ENCODE measurements around the gene ITPK1. TPM values are rescaled to one million over a fixed set of nuclear protein-coding genes. Genes with fewer than 3 reads are reported as not detected.
A peak's percentile ranks its signal among the peaks of the same experiment; 100 is the strongest.

ITPK1 gene
- total and polyA plus RNA-seq, 2 experiments from 2014 or later: 35.9 to 101 TPM

DNA sequence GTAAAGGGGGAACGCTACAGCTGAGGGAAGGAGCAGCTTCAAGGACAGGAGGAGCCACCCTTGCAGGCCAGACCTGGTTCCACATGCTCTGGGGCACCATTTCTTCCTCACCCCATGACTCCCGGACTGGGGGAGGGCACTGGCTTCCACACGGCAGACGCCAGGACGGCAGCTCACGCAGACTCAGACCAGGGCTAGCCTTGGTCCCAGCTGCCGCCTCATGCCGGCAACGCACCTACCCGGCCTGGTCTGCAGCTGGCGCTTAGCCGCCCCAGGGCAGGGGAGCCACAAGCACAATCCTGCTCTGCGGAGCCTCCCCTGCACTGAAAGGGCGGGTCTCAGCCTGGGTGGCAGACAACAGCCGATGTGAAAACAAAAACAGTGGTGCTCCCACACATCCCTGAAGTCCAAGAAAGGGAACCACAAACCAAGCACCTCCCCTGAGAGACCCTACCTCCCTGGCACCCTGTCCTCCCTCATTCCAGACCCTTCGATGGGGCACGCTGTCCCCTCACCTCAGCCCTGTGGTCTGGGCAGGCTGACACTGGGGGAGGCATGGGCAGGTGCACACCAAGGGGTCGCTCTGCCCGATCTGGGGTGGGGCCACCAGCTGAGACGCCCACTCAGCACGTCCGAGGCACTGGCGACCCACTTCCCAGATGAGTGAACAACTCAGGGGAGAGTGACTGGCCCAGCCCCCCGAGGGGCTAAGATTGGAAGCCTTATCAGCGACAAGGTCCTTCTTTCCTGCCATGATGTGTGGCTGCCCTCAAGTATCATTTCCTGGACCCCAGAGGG, 127.8 kb downstream of the ITPK1 start:
- H3K36me3 ChIP-seq (ENCODE audit: insufficient read depth): no peaks in the 10 kb centered on the region
- no peak overlapping the region for H2AFZ ChIP-seq
- DNase-seq (ENCODE audit: low spot score): no peak
- no peaks in the 10 kb centered on the region for H3F3A ChIP-seq (replicated peaks; ENCODE audit: low read depth)
- Mint-ChIP-seq H3K36me3 (ENCODE audit: low read depth) (peaks cover 35% of the 10 kb centered on the region), H3K4me1 (peaks cover 6% of the 10 kb centered on the region), H3K9me3 (no peaks in the 10 kb centered on the region; the same call in 2 of the 3 replicates), H3K27me3 (ENCODE audit: insufficient read depth, low read depth, poor library complexity) (peaks cover 7% of the 10 kb centered on the region), H3K27ac (no peak overlapping the region), H3K4me3 (no peak overlapping the region)
- no peaks in the 10 kb centered on the region for H3K4me1 ChIP-seq (ENCODE audit: insufficient read depth)
- peaks cover 6% of the 10 kb centered on the region for H4K20me1 ChIP-seq (replicated peaks; ENCODE audit: insufficient read depth)
- no peaks in the 10 kb centered on the region; the same call in 1 of the 2 replicates for H3K9me2 ChIP-seq (ENCODE audit: insufficient read depth)
- TF ChIP-seq, protein P1, sequence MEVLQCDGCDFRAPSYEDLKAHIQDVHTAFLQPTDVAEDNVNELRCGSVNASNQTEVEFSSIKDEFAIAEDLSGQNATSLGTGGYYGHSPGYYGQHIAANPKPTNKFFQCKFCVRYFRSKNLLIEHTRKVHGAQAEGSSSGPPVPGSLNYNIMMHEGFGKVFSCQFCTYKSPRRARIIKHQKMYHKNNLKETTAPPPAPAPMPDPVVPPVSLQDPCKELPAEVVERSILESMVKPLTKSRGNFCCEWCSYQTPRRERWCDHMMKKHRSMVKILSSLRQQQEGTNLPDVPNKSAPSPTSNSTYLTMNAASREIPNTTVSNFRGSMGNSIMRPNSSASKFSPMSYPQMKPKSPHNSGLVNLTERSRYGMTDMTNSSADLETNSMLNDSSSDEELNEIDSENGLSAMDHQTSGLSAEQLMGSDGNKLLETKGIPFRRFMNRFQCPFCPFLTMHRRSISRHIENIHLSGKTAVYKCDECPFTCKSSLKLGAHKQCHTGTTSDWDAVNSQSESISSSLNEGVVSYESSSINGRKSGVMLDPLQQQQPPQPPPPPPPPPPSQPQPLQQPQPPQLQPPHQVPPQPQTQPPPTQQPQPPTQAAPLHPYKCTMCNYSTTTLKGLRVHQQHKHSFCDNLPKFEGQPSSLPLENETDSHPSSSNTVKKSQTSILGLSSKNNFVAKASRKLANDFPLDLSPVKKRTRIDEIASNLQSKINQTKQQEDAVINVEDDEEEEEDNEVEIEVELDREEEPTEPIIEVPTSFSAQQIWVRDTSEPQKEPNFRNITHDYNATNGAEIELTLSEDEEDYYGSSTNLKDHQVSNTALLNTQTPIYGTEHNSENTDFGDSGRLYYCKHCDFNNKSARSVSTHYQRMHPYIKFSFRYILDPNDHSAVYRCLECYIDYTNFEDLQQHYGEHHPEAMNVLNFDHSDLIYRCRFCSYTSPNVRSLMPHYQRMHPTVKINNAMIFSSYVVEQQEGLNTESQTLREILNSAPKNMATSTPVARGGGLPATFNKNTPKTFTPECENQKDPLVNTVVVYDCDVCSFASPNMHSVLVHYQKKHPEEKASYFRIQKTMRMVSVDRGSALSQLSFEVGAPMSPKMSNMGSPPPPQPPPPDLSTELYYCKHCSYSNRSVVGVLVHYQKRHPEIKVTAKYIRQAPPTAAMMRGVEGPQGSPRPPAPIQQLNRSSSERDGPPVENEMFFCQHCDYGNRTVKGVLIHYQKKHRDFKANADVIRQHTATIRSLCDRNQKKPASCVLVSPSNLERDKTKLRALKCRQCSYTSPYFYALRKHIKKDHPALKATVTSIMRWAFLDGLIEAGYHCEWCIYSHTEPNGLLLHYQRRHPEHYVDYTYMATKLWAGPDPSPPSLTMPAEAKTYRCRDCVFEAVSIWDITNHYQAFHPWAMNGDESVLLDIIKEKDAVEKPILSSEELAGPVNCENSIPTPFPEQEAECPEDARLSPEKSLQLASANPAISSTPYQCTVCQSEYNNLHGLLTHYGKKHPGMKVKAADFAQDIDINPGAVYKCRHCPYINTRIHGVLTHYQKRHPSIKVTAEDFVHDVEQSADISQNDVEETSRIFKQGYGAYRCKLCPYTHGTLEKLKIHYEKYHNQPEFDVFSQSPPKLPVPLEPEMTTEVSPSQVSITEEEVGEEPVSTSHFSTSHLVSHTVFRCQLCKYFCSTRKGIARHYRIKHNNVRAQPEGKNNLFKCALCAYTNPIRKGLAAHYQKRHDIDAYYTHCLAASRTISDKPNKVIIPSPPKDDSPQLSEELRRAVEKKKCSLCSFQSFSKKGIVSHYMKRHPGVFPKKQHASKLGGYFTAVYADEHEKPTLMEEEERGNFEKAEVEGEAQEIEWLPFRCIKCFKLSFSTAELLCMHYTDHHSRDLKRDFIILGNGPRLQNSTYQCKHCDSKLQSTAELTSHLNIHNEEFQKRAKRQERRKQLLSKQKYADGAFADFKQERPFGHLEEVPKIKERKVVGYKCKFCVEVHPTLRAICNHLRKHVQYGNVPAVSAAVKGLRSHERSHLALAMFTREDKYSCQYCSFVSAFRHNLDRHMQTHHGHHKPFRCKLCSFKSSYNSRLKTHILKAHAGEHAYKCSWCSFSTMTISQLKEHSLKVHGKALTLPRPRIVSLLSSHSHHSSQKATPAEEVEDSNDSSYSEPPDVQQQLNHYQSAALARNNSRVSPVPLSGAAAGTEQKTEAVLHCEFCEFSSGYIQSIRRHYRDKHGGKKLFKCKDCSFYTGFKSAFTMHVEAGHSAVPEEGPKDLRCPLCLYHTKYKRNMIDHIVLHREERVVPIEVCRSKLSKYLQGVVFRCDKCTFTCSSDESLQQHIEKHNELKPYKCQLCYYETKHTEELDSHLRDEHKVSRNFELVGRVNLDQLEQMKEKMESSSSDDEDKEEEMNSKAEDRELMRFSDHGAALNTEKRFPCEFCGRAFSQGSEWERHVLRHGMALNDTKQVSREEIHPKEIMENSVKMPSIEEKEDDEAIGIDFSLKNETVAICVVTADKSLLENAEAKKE (CRISPR knock-in tag; IDR thresholded peaks at IDR 0.05): no peak
- TF ChIP-seq JUNB (IDR thresholded peaks at IDR 0.05; ENCODE audit: unreplicated experiment) (no peak), STAT1 (IDR thresholded peaks at IDR 0.05; ENCODE audit: unreplicated experiment) (no peak), ZNF331 (CRISPR knock-in tag; IDR thresholded peaks at IDR 0.05; ENCODE audit: low read depth) (no peak)
- TF ChIP-seq, protein P2, sequence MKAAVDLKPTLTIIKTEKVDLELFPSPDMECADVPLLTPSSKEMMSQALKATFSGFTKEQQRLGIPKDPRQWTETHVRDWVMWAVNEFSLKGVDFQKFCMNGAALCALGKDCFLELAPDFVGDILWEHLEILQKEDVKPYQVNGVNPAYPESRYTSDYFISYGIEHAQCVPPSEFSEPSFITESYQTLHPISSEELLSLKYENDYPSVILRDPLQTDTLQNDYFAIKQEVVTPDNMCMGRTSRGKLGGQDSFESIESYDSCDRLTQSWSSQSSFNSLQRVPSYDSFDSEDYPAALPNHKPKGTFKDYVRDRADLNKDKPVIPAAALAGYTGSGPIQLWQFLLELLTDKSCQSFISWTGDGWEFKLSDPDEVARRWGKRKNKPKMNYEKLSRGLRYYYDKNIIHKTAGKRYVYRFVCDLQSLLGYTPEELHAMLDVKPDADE (IDR thresholded peaks at IDR 0.05): no peak
- H3K4me3 ChIP-seq: no peak overlapping the region
- ATAC-seq: peak; percentile 54
- peaks cover 31% of the 10 kb centered on the region for H3K79me2 ChIP-seq (replicated peaks; ENCODE audit: insufficient read depth)
- no peak overlapping the region for H3K4me2 ChIP-seq
- no peak overlapping the region for H3K27ac ChIP-seq (ENCODE audit: low read depth)
- no peaks in the 10 kb centered on the region for H3K27me3 ChIP-seq (ENCODE audit: insufficient read depth)

Data from GM23338 (cell line).